Endothelial cell of umbilical vein (primary cell): Measurements from ENCODE around the gene RPSA.

ENCODE experiments used
- MYC ChIP-seq: IDR thresholded peaks from one replicate; pipeline ENCODE4 v1.6.1; 2011; ENCODE audit warnings: mild to moderate bottlenecking, low read depth, low read length
- POLR2A ChIP-seq: IDR thresholded peaks from 2 replicates; pipeline ENCODE4 v1.6.1; 2012; ENCODE audit warnings: low read depth, mild to moderate bottlenecking, control low read depth, low read length
- TF ChIP-seq, protein P1 (sequence below), 2 donors: IDR thresholded peaks; 1 replicate in 1 of 2; 2 replicates in 1 of 2; pipeline ENCODE4 v1.5.1; 2011; ENCODE audit warnings: low read length in 2 of 2, mild to moderate bottlenecking in 2 of 2, moderate library complexity in 2 of 2, control low read depth in 1 of 2, inconsistent platforms in 1 of 2, low read depth in 1 of 2; ENCODE audit not compliant: insufficient read depth in 1 of 2; ENCODE audit errors: extremely low read depth in 1 of 2

GRCh38 chr3:39415983-39416382 lies 9.5 kb downstream of the RPSA start:
- TF ChIP-seq MYC = no peak
- TF ChIP-seq, protein P1, sequence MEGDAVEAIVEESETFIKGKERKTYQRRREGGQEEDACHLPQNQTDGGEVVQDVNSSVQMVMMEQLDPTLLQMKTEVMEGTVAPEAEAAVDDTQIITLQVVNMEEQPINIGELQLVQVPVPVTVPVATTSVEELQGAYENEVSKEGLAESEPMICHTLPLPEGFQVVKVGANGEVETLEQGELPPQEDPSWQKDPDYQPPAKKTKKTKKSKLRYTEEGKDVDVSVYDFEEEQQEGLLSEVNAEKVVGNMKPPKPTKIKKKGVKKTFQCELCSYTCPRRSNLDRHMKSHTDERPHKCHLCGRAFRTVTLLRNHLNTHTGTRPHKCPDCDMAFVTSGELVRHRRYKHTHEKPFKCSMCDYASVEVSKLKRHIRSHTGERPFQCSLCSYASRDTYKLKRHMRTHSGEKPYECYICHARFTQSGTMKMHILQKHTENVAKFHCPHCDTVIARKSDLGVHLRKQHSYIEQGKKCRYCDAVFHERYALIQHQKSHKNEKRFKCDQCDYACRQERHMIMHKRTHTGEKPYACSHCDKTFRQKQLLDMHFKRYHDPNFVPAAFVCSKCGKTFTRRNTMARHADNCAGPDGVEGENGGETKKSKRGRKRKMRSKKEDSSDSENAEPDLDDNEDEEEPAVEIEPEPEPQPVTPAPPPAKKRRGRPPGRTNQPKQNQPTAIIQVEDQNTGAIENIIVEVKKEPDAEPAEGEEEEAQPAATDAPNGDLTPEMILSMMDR (IDR thresholded peaks at IDR 0.05; ENCODE audit: extremely low read depth in 1 of 2, insufficient read depth in 1 of 2, low read depth in 1 of 2, low read length in 2 of 2) = no peak
- no peak for TF ChIP-seq POLR2A
